Measurements from ENCODE around the gene AMDHD2.

DNA sequence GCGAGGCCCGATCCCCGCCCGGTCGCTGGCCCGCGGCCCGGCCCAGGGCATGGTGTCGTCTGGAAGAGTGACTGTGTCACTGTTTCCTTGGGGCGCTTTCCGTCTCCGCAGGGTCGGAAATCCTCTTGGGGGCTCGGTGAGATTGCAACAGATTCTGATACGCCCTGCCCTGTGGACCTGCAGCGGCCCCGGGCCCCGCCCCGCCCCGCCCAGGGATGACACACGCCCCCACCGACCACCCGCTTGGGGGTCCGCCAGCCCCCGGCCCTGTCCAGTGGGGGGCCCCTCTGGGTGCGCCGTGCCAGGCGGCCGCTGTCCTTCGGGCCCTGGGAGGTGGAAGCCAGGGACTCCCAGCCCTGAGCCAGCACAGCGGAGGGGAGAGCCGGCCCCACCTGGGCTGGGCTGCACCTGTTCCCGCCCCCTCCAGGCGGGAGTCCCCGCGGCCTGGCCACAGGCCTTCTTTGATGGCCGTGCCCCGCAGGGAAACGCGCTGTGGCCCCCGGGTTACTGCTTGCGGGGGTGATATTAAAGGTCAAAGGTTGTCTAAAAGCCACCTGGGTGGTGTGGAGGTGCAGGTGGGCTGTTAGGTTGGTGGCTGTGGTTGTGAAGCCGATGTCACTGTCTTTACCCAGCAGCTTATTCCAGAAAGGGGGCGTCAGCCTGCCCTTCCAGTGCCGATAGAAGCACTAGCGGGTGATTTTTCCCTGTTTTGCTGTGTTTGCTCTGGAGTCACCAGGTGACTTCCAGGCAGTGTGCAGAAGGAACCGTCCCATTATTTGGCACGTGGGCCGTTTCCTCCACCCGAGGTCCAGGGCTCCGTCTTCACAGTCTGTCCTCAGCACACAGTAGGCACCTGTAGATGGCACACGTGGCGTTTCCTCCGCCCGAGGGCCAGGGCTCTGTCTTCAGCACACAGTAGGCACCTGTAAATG is 44.5 kb upstream of the AMDHD2 start:
- TF ChIP-seq, protein P1, sequence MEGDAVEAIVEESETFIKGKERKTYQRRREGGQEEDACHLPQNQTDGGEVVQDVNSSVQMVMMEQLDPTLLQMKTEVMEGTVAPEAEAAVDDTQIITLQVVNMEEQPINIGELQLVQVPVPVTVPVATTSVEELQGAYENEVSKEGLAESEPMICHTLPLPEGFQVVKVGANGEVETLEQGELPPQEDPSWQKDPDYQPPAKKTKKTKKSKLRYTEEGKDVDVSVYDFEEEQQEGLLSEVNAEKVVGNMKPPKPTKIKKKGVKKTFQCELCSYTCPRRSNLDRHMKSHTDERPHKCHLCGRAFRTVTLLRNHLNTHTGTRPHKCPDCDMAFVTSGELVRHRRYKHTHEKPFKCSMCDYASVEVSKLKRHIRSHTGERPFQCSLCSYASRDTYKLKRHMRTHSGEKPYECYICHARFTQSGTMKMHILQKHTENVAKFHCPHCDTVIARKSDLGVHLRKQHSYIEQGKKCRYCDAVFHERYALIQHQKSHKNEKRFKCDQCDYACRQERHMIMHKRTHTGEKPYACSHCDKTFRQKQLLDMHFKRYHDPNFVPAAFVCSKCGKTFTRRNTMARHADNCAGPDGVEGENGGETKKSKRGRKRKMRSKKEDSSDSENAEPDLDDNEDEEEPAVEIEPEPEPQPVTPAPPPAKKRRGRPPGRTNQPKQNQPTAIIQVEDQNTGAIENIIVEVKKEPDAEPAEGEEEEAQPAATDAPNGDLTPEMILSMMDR (conservative IDR thresholded peaks at IDR 0.05 in 1 of 2, IDR thresholded peaks at IDR 0.05 in 1 of 2; ENCODE audit: extremely low read depth in 1 of 2, insufficient read depth in 1 of 2, low read depth in 1 of 2, low read length in 2 of 2) = no peak
- TF ChIP-seq EZH2 (IDR thresholded peaks at IDR 0.05; ENCODE audit: borderline replicate concordance, low read length) = no peak

Data from mammary epithelial cell (primary cell).